ENCODE measurements around the gene ATG13. TPM values are rescaled to one million over a fixed set of nuclear protein-coding genes. Genes with fewer than 3 reads are reported as not detected.

The ATG13 gene
- total and polyA plus RNA-seq, 2 experiments from 2014 or later = 32.9 to 71.1 TPM

GRCh38 chr11:46695345-46696211 is 78.2 kb downstream of the ATG13 start:
- Histone ChIP-seq H4K20me1 (replicated peaks; ENCODE audit: insufficient read depth) (no peaks in the 10 kb centered on the region), H3K9me2 (ENCODE audit: insufficient read depth) (no peaks in the 10 kb centered on the region), H3K27ac (ENCODE audit: low read depth) (no peak overlapping the region), H3K27me3 (ENCODE audit: insufficient read depth) (no peaks in the 10 kb centered on the region), H2AFZ (no peak overlapping the region), H3K79me2 (replicated peaks; ENCODE audit: insufficient read depth) (peaks cover 11% of the 10 kb centered on the region), H3K36me3 (ENCODE audit: insufficient read depth) (no peaks in the 10 kb centered on the region), H3K4me1 (ENCODE audit: insufficient read depth) (0 out of 2 replicates have a peak, but pooled peaks cover 4% of the 10 kb centered on the region), H3F3A (replicated peaks; ENCODE audit: low read depth) (no peaks in the 10 kb centered on the region), H3K4me2 (no peak overlapping the region), H3K4me3 (no peak overlapping the region)
- no peak overlapping the region for H3K27ac Mint-ChIP-seq
- H3K36me3 Mint-ChIP-seq (ENCODE audit: low read depth) = peaks cover 4% of the 10 kb centered on the region; the same call in 1 of the 3 replicates
- ATAC-seq = no peak
- no peak for DNase-seq (ENCODE audit: low spot score)
- H3K27me3 Mint-ChIP-seq (ENCODE audit: insufficient read depth, low read depth, poor library complexity) = peaks cover 10% of the 10 kb centered on the region
- H3K4me3 Mint-ChIP-seq = no peak overlapping the region
- TF ChIP-seq ETS1 (IDR thresholded peaks at IDR 0.05) (no peak), CREB1 (CRISPR knock-in tag; IDR thresholded peaks at IDR 0.05; ENCODE audit: low read depth) (no peak), JUNB (IDR thresholded peaks at IDR 0.05; ENCODE audit: unreplicated experiment) (no peak), ZNF462 (CRISPR knock-in tag; IDR thresholded peaks at IDR 0.05) (no peak), REST (IDR thresholded peaks at IDR 0.05; ENCODE audit: unreplicated experiment) (no peak), CTCF (conservative IDR thresholded peaks at IDR 0.05; ENCODE audit: low read depth in 2 of 2) (no peak), STAT1 (IDR thresholded peaks at IDR 0.05; ENCODE audit: unreplicated experiment) (no peak), POLR2AphosphoS5 (IDR thresholded peaks at IDR 0.05; ENCODE audit: low read depth) (no peak), EZH2 (IDR thresholded peaks at IDR 0.05; ENCODE audit: low read depth, unreplicated experiment) (no peak), ZNF114 (CRISPR knock-in tag; IDR thresholded peaks at IDR 0.05) (no peak)
- H3K4me1 Mint-ChIP-seq = peaks cover 14% of the 10 kb centered on the region; the same call in 2 of the 3 replicates
- H3K9me3 Mint-ChIP-seq = no peaks in the 10 kb centered on the region
